T-cell (primary cell): ENCODE data around the gene MCAM. TPM values are rescaled to one million over a fixed set of nuclear protein-coding genes. Genes with fewer than 3 reads are reported as not detected.

Source experiments
- ATAC-seq, 4 experiments: fragments of 200-7000 bp in 3 of 4; fragments of 150-1000 bp in 1 of 4; cut with Tn5 transposase; replicated peaks in 1 of 4; 1 replicate in 3 of 4; 2 replicates in 1 of 4; pipeline ENCODE4 v1.10.0; 2021; ENCODE audit warnings: moderate library complexity in 3 of 4, mild to moderate bottlenecking in 2 of 4, moderate number of reproducible peaks in 1 of 4
- CTCF ChIA-PET, 2 donors: fragments of 300-600 bp; sonication (Branson Sonifier 250); formaldehyde crosslinking; loops; one replicate each; lab custom pipeline; 2022; ENCODE audit warnings: antibody characterized with exemption in 2 of 2; lab: Charles Lee
- POLR2A ChIA-PET, 2 donors: fragments of 300-600 bp; sonication (Branson Sonifier 250); formaldehyde crosslinking; loops; one replicate each; lab custom pipeline; 2022; ENCODE audit warnings: antibody characterized with exemption in 2 of 2; lab: Charles Lee
- DNase-seq, 35 experiments: peaks; one replicate each; pipeline versions ENCODE4 v3.0.0 to v3.0.0-alpha.2; 2013 to 2023
- H3K27ac ChIP-seq: one replicate; pipeline ENCODE4 v1.5.1; 2013; ENCODE audit warnings: low read length
- H3K27me3 ChIP-seq, 2 experiments: replicated peaks in 1 of 2; 1 replicate in 1 of 2; 2 replicates in 1 of 2; pipeline versions ENCODE4 v1.6.1 to v1.7.0; 2013; ENCODE audit warnings: low read length in 1 of 2, mixed read lengths in 1 of 2; ENCODE audit not compliant: control insufficient read depth in 2 of 2, insufficient read depth in 2 of 2; ENCODE audit errors: extremely low read depth in 1 of 2
- H3K36me3 ChIP-seq, 2 donors: 1 replicate in 1 of 2; 2 replicates in 1 of 2; pipeline versions ENCODE4 v1.6.1 to v1.7.0; 2013; ENCODE audit warnings: low read length in 1 of 2; ENCODE audit not compliant: control insufficient read depth in 2 of 2, insufficient read depth in 1 of 2; ENCODE audit errors: extremely low read depth in 1 of 2
- H3K4me1 ChIP-seq, 2 experiments: 1 replicate in 1 of 2; 2 replicates in 1 of 2; pipeline versions ENCODE4 v1.6.1 to v1.7.0; 2013; ENCODE audit warnings: low read length in 2 of 2, mixed read lengths in 1 of 2; ENCODE audit not compliant: insufficient read depth in 2 of 2, control insufficient read depth in 1 of 2; ENCODE audit errors: extremely low read depth in 1 of 2
- H3K4me3 ChIP-seq, 2 donors: 1 replicate in 1 of 2; 2 replicates in 1 of 2; pipeline versions ENCODE4 v1.5.1 to v1.7.0; 2013; ENCODE audit warnings: mild to moderate bottlenecking in 2 of 2, low read length in 1 of 2, moderate library complexity in 1 of 2; ENCODE audit not compliant: control insufficient read depth in 1 of 2; ENCODE audit errors: extremely low read depth in 1 of 2
- H3K9me3 ChIP-seq: 2 replicates; pipeline ENCODE4 v1.7.0; 2013
- H3K27ac Mint-ChIP-seq, 2 donors: one replicate each; pipeline ENCODE4 v1.8.0; 2020 to 2021; ENCODE audit warnings: mild to moderate bottlenecking in 2 of 2, mixed read lengths in 2 of 2
- H3K27me3 Mint-ChIP-seq, 2 donors: one replicate each; pipeline ENCODE4 v1.8.0; 2021 to 2022; ENCODE audit warnings: mixed read lengths in 2 of 2
- H3K36me3 Mint-ChIP-seq: one replicate; pipeline ENCODE4 v1.8.0; 2021; ENCODE audit warnings: mixed read lengths
- H3K4me1 Mint-ChIP-seq, 3 donors: one replicate each; pipeline ENCODE4 v1.8.0; 2020 to 2022; ENCODE audit warnings: mixed read lengths in 3 of 3, mild to moderate bottlenecking in 1 of 3
- H3K4me3 Mint-ChIP-seq, 3 donors: one replicate each; pipeline ENCODE4 v1.8.0; 2020 to 2022; ENCODE audit warnings: mild to moderate bottlenecking in 3 of 3, mixed read lengths in 3 of 3, moderate library complexity in 3 of 3
- H3K9me3 Mint-ChIP-seq, 3 donors: one replicate each; pipeline ENCODE4 v1.8.0; 2020 to 2022; ENCODE audit warnings: mixed read lengths in 3 of 3
- WGBS: methylation state at CpG from one replicate; pipeline ENCODE4 v1.1.5; 2013; ENCODE audit warnings: missing lambda C conversion rate; ENCODE audit not compliant: insufficient coverage; 5-methylcytosine and 5-hydroxymethylcytosine counted together
- total RNA-seq, 35 experiments: library from RNA in 6 of 35; stranded (reverse) in 6 of 35; fragments of 120-200 nt in 1 of 35; gene quantifications; one replicate each; pipeline versions ENCODE4 v1.2.1 to v1.2.4 and lab custom pipeline; 2013 to 2026

The MCAM gene
- total RNA-seq, 5 donors from 2014 or later (not counting 1 experiment from before 2014, with no cell fraction given), result 0.50 to 10.2 (median 0.76) TPM

DNA sequence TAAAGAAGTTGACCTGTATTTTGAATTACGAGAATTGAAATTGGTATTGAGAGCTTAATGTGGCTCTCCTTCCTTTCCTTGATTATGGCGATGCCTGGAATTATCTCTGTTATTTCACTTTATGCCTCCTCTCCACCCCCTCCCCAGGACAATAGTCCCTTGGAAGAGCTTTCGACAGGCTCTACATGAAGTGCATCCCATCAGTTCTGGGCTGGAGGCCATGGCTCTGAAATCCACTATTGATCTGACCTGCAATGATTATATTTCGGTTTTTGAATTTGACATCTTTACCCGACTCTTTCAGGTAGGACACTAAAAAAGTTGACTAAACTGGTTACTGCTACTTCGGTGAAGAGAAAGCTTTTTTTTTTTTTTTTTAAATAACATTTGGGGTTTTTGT is 43.2 kb downstream of the MCAM start:
- Mint-ChIP-seq H3K27ac (peak overlapping the region in 1 of 2 donors; percentile 69), H3K27me3 (no peaks in the 10 kb centered on the region), H3K4me1 (peaks cover 16 to 26% (median 17%) of the 10 kb centered on the region in 3 donors), H3K9me3 (no peaks in the 10 kb centered on the region), H3K36me3 (peaks cover 45% of the 10 kb centered on the region), H3K4me3 (no peak overlapping the region)
- DNase-seq (no peak), ATAC-seq (no peak)
- Histone ChIP-seq H3K36me3 (peaks cover 0 to 58% of the 10 kb centered on the region in 2 donors), H3K27ac (no peak overlapping the region), H3K9me3 (no peaks in the 10 kb centered on the region), H3K27me3 (no peaks in the 10 kb centered on the region), H3K4me1 (peaks cover 4 to 10% of the 10 kb centered on the region in 2 experiments), H3K4me3 (no peak overlapping the region)
- ChIA-PET POLR2A (interaction anchor here in 1 of 2 donors (0.6 to 0.7 kb wide), 2 partner anchors 32 to 34 kb away, joined by 3 to 11 read pairs; no protein-coding TSS in a partner anchor), CTCF (interaction anchor here (0.6 to 1.5 kb wide), 7 partner anchors 10 to 257 kb away, joined by 3 to 6 read pairs (median 4); no protein-coding TSS in a partner anchor)
- WGBS, result 100% methylated on average over 2 of the region's 6 CpGs

DNA sequence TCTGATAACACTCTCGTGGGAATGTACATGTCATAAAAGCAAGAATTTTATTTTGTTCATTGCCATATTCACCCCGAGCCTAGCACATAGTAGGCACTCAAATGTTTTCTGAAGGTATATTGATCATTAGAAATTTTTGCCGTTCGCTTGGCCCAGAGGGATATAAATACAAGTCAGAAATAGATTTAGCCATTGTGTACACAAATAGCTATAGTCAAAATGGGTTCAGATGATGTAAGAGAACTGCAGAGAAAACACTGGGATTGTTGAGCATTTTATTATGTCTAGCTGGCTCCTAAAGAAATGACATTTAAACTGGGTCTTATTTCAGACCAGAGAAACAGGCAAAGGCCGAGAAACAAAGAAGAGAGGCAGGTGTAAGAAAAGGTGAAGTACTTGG is 49.3 kb downstream of the MCAM start:
- peaks cover 38 to 48% of the 10 kb centered on the region in 2 experiments for H3K4me1 ChIP-seq
- CTCF ChIA-PET, result interaction anchor here (0.6 to 2.4 kb wide), 2 partner anchors 61 to 71 kb away, joined by 3 to 8 read pairs; partner anchors contain the start of gene CBL (in 1 of the 2)
- POLR2A ChIA-PET, result no interaction called here

DNA sequence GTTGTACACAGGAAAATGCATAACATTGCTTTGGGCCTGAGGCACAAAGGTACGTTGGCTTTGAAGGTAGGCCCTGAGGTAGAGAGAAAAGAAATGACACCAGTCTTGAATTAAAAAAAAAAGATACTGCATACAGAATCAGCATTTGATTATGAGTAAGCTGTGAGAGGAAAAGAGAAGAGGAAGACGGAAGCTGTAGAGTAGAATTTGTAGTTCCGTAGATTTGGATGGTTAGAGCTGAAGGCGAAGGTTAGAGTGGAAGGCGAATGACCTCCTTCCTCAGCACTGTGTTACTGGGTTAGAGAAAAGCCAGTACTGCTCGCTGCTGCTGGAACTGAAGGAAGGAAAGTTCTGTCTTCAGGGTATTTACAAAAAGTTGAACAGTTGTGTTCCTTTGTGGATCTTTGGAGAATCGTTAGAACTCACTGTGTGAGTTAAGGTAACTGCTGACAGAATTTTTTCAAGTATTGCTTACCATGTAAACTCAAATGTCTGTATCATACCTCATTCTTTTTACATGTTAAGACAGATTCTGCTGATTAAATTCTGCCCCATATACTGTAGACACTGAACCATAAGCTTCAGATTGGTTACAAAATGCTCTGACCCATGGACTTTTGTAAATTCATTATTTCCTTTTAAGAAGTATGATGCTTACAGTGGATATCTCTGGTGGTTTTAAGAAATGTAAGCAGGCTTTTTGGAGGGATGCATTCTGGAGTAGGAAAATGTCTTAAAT is 50.2 kb downstream of the MCAM start:
- Histone ChIP-seq H3K4me3 (peak overlapping the region in 1 of 2 donors; percentile 44), H3K27me3 (no peaks in the 10 kb centered on the region), H3K4me1 (peaks cover 41 to 54% of the 10 kb centered on the region in 2 experiments), H3K36me3 (no peaks in the 10 kb centered on the region), H3K9me3 (no peaks in the 10 kb centered on the region), H3K27ac (peak overlapping the region; percentile 54)
- H3K36me3 Mint-ChIP-seq, result peaks cover 3% of the 10 kb centered on the region
- ChIA-PET CTCF (interaction anchor here in 1 of 2 donors (0.6 to 2.4 kb wide), 4 partner anchors 18 to 91 kb away, joined by 3 to 9 read pairs (median 6); partner anchors contain the start of gene CBL), POLR2A (interaction anchor here in 1 of 2 donors (0.6 to 1.0 kb wide), 2 partner anchors 11 to 61 kb away, joined by 3 to 7 read pairs; no protein-coding TSS in a partner anchor)
- H3K4me3 Mint-ChIP-seq, result peak overlapping the region; percentile 52 to 70 (median 52)
- H3K27me3 Mint-ChIP-seq, result no peaks in the 10 kb centered on the region
- ATAC-seq (peak; percentile 50 to 65 (median 58)), DNase-seq (peak in 1 of 35 experiments; percentile 35)
- peak overlapping the region in 1 of 2 donors; percentile 86 for H3K27ac Mint-ChIP-seq
- WGBS, result 29% methylated on average over 6 of the region's 7 CpGs
- no peaks in the 10 kb centered on the region for H3K9me3 Mint-ChIP-seq
- peaks cover 31 to 57% (median 48%) of the 10 kb centered on the region in 3 donors for H3K4me1 Mint-ChIP-seq

More for the DNA sequence above, 49.3 kb downstream of the MCAM start:
- Mint-ChIP-seq H3K9me3 (no peaks in the 10 kb centered on the region), H3K36me3 (peaks cover 11% of the 10 kb centered on the region), H3K27me3 (no peaks in the 10 kb centered on the region), H3K4me1 (peaks cover 38 to 64% (median 50%) of the 10 kb centered on the region in 3 donors), H3K4me3 (peak overlapping the region in 1 of 3 donors; percentile 70), H3K27ac (peak overlapping the region in 1 of 2 donors; percentile 86)
- Histone ChIP-seq H3K4me3 (no peak overlapping the region), H3K36me3 (peaks cover 0 to 4% of the 10 kb centered on the region in 2 donors), H3K9me3 (no peaks in the 10 kb centered on the region), H3K27ac (peak overlapping the region; percentile 54), H3K27me3 (no peaks in the 10 kb centered on the region)
- 97% methylated on average over 3 of the region's 5 CpGs for WGBS
- ATAC-seq, result no peak
- DNase-seq, result no peak

DNA sequence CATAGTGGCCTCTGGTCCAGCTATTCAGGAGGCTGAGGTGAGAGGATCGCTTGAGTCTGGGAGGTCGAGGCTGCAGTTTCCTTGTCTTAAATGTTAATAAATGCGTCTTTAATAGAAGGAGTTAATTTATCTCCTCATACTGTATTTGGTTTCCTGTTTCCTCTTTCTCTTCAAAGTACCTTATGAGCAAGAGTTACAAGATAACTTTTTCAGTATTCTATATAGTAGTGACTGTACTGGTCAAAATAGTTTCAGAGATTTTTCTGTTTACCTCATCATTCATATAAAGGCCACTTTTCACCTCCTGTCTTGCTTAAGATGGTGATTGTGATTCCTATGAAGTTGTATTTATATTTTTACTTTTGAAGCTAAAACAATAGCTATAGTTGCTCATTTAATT is 50.9 kb downstream of the MCAM start:
- no peaks in the 10 kb centered on the region for H3K9me3 Mint-ChIP-seq
- DNase-seq (peak in 1 of 35 experiments; percentile 18), ATAC-seq (peak; percentile 41 to 49 (median 42))
- no peaks in the 10 kb centered on the region for H3K27me3 ChIP-seq
- H3K27ac ChIP-seq, result peak overlapping the region; percentile 54
- peak overlapping the region; percentile 52 to 70 (median 52) for H3K4me3 Mint-ChIP-seq
- H3K27me3 Mint-ChIP-seq, result no peaks in the 10 kb centered on the region
- peaks cover 41 to 56% of the 10 kb centered on the region in 2 experiments for H3K4me1 ChIP-seq
- POLR2A ChIA-PET, result interaction anchor here in 1 of 2 donors (0.6 kb wide), 1 partner anchor 139 kb away, joined by 6 read pairs; no protein-coding TSS in a partner anchor
- peak overlapping the region in 1 of 2 donors; percentile 86 for H3K27ac Mint-ChIP-seq
- CTCF ChIA-PET, result interaction anchor here in 1 of 2 donors (0.6 to 2.4 kb wide), 4 partner anchors 17 to 62 kb away, joined by 3 to 9 read pairs (median 6); partner anchors contain the start of gene CBL
- no peaks in the 10 kb centered on the region for H3K9me3 ChIP-seq
- H3K4me3 ChIP-seq, result peak overlapping the region in 1 of 2 donors; percentile 44
- H3K36me3 Mint-ChIP-seq, result peaks cover 3% of the 10 kb centered on the region
- H3K4me1 Mint-ChIP-seq, result peaks cover 31 to 53% (median 45%) of the 10 kb centered on the region in 3 donors
- no peaks in the 10 kb centered on the region for H3K36me3 ChIP-seq
- no CpG with 5 or more reads among the region's 3 CpGs for WGBS

DNA sequence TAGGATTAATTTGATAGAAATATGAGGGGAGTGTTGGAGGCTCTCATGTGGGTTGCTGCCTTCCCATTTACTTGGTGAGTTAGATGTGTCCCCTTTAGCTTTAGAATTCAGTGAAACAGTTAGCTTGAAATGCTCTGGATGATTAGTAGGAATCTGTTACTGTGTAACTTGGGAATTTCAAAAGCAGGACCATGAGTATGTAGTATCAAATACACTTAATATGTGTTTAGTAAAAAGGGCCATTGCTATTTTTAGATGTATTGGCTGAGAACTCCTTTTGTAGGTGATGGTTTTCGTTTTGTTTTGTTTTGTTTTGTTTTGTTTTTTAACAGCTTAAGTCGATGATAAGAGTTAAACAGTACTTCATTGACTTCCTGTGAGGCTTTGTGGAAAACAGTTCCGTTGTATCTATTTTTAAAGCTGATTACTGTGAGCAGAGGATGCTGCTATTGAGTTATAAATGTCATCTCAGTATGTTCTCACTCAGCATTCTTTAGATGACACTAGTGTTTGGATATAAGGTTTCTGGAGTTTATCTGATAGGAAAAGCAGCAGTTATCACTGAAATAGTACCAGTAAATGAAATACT is 53.5 kb downstream of the MCAM start:
- no peak overlapping the region for H3K27ac Mint-ChIP-seq
- H3K36me3 Mint-ChIP-seq, result peaks cover 3% of the 10 kb centered on the region
- Histone ChIP-seq H3K9me3 (no peaks in the 10 kb centered on the region), H3K4me1 (peaks cover 37 to 66% of the 10 kb centered on the region in 2 experiments), H3K27me3 (no peaks in the 10 kb centered on the region), H3K36me3 (no peaks in the 10 kb centered on the region), H3K4me3 (peak overlapping the region in 1 of 2 donors; percentile 15), H3K27ac (peak overlapping the region; percentile 79)
- H3K4me1 Mint-ChIP-seq, result peaks cover 34 to 62% (median 59%) of the 10 kb centered on the region in 3 donors
- H3K27me3 Mint-ChIP-seq, result no peaks in the 10 kb centered on the region
- ChIA-PET POLR2A (interaction anchor here (0.5 to 0.7 kb wide), 4 partner anchors 13 to 865 kb away, joined by 3 read pairs; no protein-coding TSS in a partner anchor), CTCF (interaction anchor here (0.5 to 2.4 kb wide), 7 partner anchors 19 to 307 kb away, joined by 3 to 15 read pairs (median 6); partner anchors contain the start of gene CBL (in 1 of the 2))
- peak in 1 of 35 experiments; percentile 53 for DNase-seq
- no peaks in the 10 kb centered on the region for H3K9me3 Mint-ChIP-seq
- WGBS, result 0% methylated on average over 2 of the region's 3 CpGs
- H3K4me3 Mint-ChIP-seq, result no peak overlapping the region
- ATAC-seq, result peak; percentile 58 to 78 (median 70)
